GM12875 (cell line): Measurements from ENCODE around the gene TCP11L1.
"Not testable (repeated sequence)": the region's sequence is repeated elsewhere in the genome, so short reads cannot be mapped to it uniquely, and the experiment has no call there.

ENCODE experiments used
- H3K4me3 ChIP-seq: one replicate; pipeline ENCODE4 v1.5.1; 2011; ENCODE audit warnings: low read depth, low read length, control low read depth
- TF ChIP-seq, protein P1 (sequence below): IDR thresholded peaks from 2 replicates; pipeline ENCODE4 v1.5.1; 2011; ENCODE audit warnings: low read depth, mild to moderate bottlenecking, control low read depth, inconsistent platforms, low read length, moderate library complexity, borderline replicate concordance; ENCODE audit not compliant: insufficient read depth

TCP11L1 gene

DNA sequence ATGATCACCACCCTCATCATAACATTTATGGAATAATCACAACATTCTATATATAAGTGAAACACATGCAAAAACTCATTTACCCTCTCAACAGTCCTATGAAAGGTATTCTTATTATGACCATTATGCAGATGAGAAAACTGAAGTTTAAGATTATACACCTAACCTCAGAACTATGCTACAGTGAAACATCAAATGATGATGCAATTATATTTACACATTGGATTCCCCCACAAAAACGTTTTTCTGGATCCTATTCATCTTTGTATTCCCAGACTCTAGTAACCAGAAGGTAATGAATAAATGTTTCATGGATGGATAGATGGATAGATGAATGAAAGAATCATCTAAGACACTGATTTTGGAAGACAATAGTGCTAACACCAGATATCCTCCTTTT is 54.8 kb downstream of the TCP11L1 start:
- H3K4me3 ChIP-seq = no peak overlapping the region

DNA sequence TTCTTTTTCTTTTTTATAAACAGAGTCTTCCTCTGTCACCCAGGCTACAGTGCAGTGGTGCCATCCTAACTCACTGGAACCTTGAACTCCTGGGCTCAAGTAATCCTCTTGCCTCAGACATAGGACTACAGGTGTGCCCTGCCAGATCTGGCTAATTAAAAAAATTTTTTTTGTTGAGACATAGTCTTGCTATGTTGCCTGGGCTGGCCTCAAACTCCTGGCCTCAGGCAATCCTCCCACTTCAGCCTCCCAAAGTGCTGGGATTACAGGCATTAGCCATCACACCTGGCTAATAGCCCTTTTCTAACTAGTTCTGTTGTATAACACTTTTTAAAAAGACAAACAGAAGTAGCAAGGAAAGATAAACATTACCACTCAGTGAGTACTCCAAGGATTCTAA is 64.5 kb downstream of the TCP11L1 start:
- TF ChIP-seq, protein P1, sequence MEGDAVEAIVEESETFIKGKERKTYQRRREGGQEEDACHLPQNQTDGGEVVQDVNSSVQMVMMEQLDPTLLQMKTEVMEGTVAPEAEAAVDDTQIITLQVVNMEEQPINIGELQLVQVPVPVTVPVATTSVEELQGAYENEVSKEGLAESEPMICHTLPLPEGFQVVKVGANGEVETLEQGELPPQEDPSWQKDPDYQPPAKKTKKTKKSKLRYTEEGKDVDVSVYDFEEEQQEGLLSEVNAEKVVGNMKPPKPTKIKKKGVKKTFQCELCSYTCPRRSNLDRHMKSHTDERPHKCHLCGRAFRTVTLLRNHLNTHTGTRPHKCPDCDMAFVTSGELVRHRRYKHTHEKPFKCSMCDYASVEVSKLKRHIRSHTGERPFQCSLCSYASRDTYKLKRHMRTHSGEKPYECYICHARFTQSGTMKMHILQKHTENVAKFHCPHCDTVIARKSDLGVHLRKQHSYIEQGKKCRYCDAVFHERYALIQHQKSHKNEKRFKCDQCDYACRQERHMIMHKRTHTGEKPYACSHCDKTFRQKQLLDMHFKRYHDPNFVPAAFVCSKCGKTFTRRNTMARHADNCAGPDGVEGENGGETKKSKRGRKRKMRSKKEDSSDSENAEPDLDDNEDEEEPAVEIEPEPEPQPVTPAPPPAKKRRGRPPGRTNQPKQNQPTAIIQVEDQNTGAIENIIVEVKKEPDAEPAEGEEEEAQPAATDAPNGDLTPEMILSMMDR = no peak
- H3K4me3 ChIP-seq = no peak overlapping the region

More for the DNA sequence above, 54.8 kb downstream of the TCP11L1 start:
- TF ChIP-seq, protein P1 = no peak

DNA sequence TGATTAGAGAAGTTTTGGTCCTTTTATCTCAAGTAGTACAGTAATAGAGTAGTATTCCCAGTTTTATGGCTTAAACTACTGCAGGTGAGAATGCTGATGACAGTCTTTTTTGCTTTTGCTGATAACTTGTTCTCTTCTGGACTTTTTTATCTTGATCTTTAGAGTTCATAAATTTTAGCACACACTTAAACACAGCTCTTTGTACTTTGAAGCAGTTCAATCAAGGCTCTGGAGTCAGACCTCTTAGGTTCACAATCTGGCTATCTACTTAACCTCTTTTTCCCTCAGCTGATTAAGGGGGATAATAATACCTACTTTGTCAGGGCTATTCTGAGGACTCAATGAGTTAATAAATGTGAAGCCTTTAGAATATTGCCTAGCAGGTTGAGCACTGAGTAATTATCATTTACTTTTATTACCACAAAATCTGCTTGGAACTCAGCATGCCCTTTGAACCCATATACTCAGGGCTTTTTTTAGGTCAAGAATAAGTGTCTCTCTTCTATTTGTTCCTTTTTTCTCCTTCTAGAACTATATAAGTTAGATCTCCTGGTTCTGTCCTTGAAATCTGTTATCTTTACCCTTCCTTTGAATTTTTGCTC is 70.0 kb downstream of the TCP11L1 start:
- H3K4me3 ChIP-seq = no peak overlapping the region
- TF ChIP-seq, protein P1 = no peak

DNA sequence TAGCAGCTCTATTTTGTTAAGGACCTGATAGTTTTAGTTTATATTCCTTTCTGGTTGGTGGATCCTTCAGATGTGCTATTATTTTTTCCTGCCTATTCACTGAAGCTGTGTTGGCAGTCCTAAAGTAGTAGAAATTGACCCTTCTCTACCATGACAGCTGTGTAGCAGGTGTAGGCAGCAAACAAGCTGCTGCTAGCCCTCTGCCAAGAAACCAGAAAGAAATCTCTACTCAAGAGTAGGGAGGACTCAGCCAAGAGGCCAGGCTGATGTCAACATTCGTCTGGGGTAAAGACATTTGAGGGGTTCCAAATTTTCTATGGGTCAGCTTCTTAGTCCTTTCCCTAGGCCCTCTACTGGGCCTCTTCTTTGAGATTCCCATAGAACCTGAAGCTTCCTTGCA is 70.7 kb downstream of the TCP11L1 start:
- no peak overlapping the region for H3K4me3 ChIP-seq
- TF ChIP-seq, protein P1 = no peak

DNA sequence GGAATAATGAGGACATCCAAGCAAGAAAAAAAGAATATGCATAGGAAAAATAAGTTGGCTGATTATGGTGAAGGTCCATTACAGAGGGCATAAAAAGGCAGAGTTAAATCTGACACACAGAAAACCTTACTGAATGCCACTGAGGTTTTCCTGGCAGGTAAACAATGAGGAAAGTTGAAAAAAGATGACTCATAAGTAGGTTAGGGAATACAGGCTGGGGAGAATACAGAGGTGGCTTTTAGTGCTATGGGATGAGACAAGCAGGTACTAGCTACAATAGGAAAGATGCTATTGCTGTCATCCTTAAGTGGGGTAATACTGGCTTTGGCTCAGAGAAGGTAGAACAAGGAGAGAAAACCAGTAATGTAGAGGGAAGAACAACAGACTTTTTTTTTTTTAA is 77.2 kb downstream of the TCP11L1 start:
- TF ChIP-seq, protein P1 = no peak
- no peak overlapping the region for H3K4me3 ChIP-seq

DNA sequence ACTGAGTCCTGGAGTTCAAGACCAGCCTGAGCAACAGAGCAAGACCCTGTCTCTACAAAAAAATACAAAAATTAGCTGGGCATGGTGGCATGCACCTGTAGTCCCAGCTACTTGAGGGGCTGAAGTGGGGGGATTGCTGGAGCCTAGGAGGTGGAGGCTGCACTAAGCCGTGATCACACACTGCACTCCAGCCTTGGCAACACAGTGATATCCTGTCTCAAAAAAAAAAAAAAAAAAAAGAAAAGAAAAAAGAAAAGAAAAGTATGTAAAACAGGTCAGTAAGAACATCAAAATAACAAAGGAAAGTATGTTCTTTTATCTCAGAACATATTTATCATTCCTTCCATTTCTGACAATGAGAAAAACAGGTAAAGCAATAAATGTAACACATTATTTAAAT is 83.3 kb downstream of the TCP11L1 start:
- H3K4me3 ChIP-seq = not testable (repeated sequence)
